K562 (cell line): ENCODE data around the gene PSMB10. TPM values are rescaled to one million over a fixed set of nuclear protein-coding genes. Genes with fewer than 3 reads are reported as not detected.

Experiments used
- ATAC-seq: fragments of 200-7000 bp; cut with Tn5 transposase; 3 replicates; pipeline ENCODE4 v1.9.1; 2020; ENCODE audit warnings: moderate library complexity
- BruUV-seq: library from RNA; stranded (reverse); fragments of 400-500 nt; replicated peaks from 2 replicates; lab custom pipeline; 2021; lab: Mats Ljungman, UMichigan
- CTCF ChIA-PET: fragments of 300-600 bp; formaldehyde crosslinking; extraction: SDS; loops from one replicate; lab custom pipeline; 2021; ENCODE audit warnings: low intra/inter-chr PET ratio; lab: Yijun Ruan, JAX
- POLR2A ChIA-PET: fragments of 300-600, 350-650 bp; sonication (Branson Sonifier 250); formaldehyde crosslinking; extraction: SDS; loops from one replicate; lab custom pipeline; 2021; ENCODE audit warnings: antibody characterized with exemption, inconsistent platforms; lab: Yijun Ruan, JAX
- DNase-seq, 4 experiments: peaks; one replicate each; pipeline versions ENCODE4 v3.0.0 to v3.0.0-alpha.2; 2011 to 2018; ENCODE audit warnings: low spot score in 3 of 4, mixed read lengths in 3 of 4; ENCODE audit errors: extremely low read depth in 1 of 4
- FAIRE-seq: peaks from 2 replicates; lab custom pipeline; 2011; peaks lifted over from hg19 to GRCh38; lab: Jason Lieb, UNC
- H2AFZ ChIP-seq: 2 replicates; pipeline ENCODE4 v1.6.0; 2011; ENCODE audit warnings: low read depth, low read length, control low read depth, inconsistent platforms
- H3K27ac ChIP-seq: fragments of 200-600 bp; 3 replicates; pipeline ENCODE4 v1.8.0; 2011; ENCODE audit warnings: low read depth, mild to moderate bottlenecking, control low read depth, inconsistent platforms, low read length, moderate library complexity, mixed read lengths; ENCODE audit errors: extremely low read depth
- H3K27me3 ChIP-seq, 2 experiments: fragments of 300-600 bp in 1 of 2; 2 replicates in 1 of 2; 3 replicates in 1 of 2; pipeline versions ENCODE4 v1.6.0 to v1.8.0; 2011; ENCODE audit warnings: inconsistent platforms in 2 of 2, low read length in 2 of 2, mild to moderate bottlenecking in 1 of 2, mixed read lengths in 1 of 2, moderate library complexity in 1 of 2; ENCODE audit not compliant: control insufficient read depth in 2 of 2, insufficient read depth in 2 of 2
- H3K36me3 ChIP-seq: fragments of 300-600 bp; 3 replicates; pipeline ENCODE4 v1.8.0; 2011; ENCODE audit warnings: mild to moderate bottlenecking, low read length, inconsistent platforms; ENCODE audit not compliant: control insufficient read depth, insufficient read depth
- H3K4me1 ChIP-seq, 2 experiments: fragments of 200-600 bp in 1 of 2; replicated peaks in 1 of 2; 2 replicates in 1 of 2; 3 replicates in 1 of 2; pipeline versions ENCODE4 v1.5.1 to v1.8.0; 2011; ENCODE audit warnings: inconsistent platforms in 2 of 2, low read length in 2 of 2, mild to moderate bottlenecking in 1 of 2, mixed read lengths in 1 of 2, moderate library complexity in 1 of 2; ENCODE audit not compliant: control insufficient read depth in 2 of 2, insufficient read depth in 2 of 2
- H3K4me2 ChIP-seq: 2 replicates; pipeline ENCODE4 v1.6.1; 2011; ENCODE audit warnings: low read length, control low read depth, inconsistent platforms, mixed read lengths; ENCODE audit not compliant: insufficient read depth
- H3K4me3 ChIP-seq: fragments of 200-600 bp; sonication (generic), shearing (Covaris generic); 2 replicates; pipeline ENCODE4 v1.5.1; 2016; ENCODE audit warnings: control low read depth, inconsistent platforms
- H3K79me2 ChIP-seq: fragments of 200-600 bp; 3 replicates; pipeline ENCODE4 v1.8.0; 2011; ENCODE audit warnings: low read length, inconsistent platforms; ENCODE audit not compliant: control insufficient read depth, insufficient read depth
- H3K9ac ChIP-seq, 2 experiments: 2 replicates each; pipeline versions ENCODE4 v1.6.0 to v1.6.1; 2011; ENCODE audit warnings: low read depth in 2 of 2, low read length in 2 of 2, control low read depth in 1 of 2, inconsistent platforms in 1 of 2, mild to moderate bottlenecking in 1 of 2, mixed read lengths in 1 of 2; ENCODE audit not compliant: insufficient read depth in 1 of 2
- H3K9me1 ChIP-seq: one replicate; pipeline ENCODE4 v1.6.0; 2011; ENCODE audit warnings: inconsistent platforms, mild to moderate bottlenecking, low read length, moderate library complexity; ENCODE audit not compliant: control insufficient read depth, insufficient read depth
- H3K9me3 ChIP-seq: replicated peaks from 2 replicates; pipeline ENCODE4 v1.5.1; 2011; ENCODE audit warnings: low read depth, low read length, inconsistent platforms; ENCODE audit not compliant: control insufficient read depth, insufficient read depth
- H4K20me1 ChIP-seq: replicated peaks from 2 replicates; pipeline ENCODE4 v1.6.1; 2011; ENCODE audit warnings: low read length, inconsistent platforms, mixed read lengths; ENCODE audit not compliant: control insufficient read depth, insufficient read depth
- E2F3 ChIP-seq: fragments of 250-450 bp; sonication (Bioruptor Pico); IDR thresholded peaks from 2 replicates; pipeline ENCODE4 v1.4.0; 2020; ENCODE audit warnings: mild to moderate bottlenecking
- ESRRB ChIP-seq: fragments of 250-450 bp; sonication (Bioruptor Pico); IDR thresholded peaks from 2 replicates; pipeline ENCODE4 v1.5.0; 2020; ENCODE audit warnings: mild to moderate bottlenecking, moderate library complexity, borderline replicate concordance
- FOXJ3 ChIP-seq: sonication (generic); formaldehyde crosslinking; IDR thresholded peaks from 2 replicates; pipeline ENCODE4 v1.4.0; 2020; ENCODE audit warnings: mild to moderate bottlenecking, missing genetic modification reagents
- HSF4 ChIP-seq: fragments of 250-450 bp; sonication (Bioruptor Pico); IDR thresholded peaks from 2 replicates; pipeline ENCODE4 v2.1.2; 2022; ENCODE audit warnings: mild to moderate bottlenecking, moderate library complexity, borderline replicate concordance
- POLR2AphosphoS2 ChIP-seq: IDR thresholded peaks from 2 replicates; pipeline ENCODE4 v1.6.1; 2012; ENCODE audit warnings: low read length, improper control_type of control experiment
- POLR2H ChIP-seq: IDR thresholded peaks from 2 replicates; pipeline ENCODE4 v1.6.1; 2016; ENCODE audit warnings: missing genetic modification characterization, low read depth, mild to moderate bottlenecking, control low read depth, missing compliant biosample characterization, moderate library complexity
- RHOXF2B ChIP-seq: fragments of 250-450 bp; sonication (Bioruptor Pico); conservative IDR thresholded peaks from 2 replicates; pipeline ENCODE4 v1.5.1; 2021
- SIX5 ChIP-seq, 2 experiments: IDR thresholded peaks; 2 replicates each; pipeline ENCODE4 v1.6.1; 2011; ENCODE audit warnings: low read length in 2 of 2, borderline replicate concordance in 1 of 2, low read depth in 1 of 2, mild to moderate bottlenecking in 1 of 2, moderate library complexity in 1 of 2; ENCODE audit not compliant: insufficient read depth in 1 of 2
- SOX6 ChIP-seq: fragments of 450-650 bp; IDR thresholded peaks from 2 replicates; pipeline ENCODE4 v1.6.1; 2014; ENCODE audit warnings: mild to moderate bottlenecking
- TCF7L2 ChIP-seq: fragments of 150-350 bp; IDR thresholded peaks from 2 replicates; pipeline ENCODE4 v1.6.1; 2016; ENCODE audit warnings: low read depth, mild to moderate bottlenecking, low read length, moderate library complexity
- ZBTB8A ChIP-seq: fragments of 450-650 bp; IDR thresholded peaks from 2 replicates; pipeline ENCODE4 v1.6.1; 2018; ENCODE audit warnings: mild to moderate bottlenecking, moderate library complexity; ENCODE audit not compliant: partially characterized antibody
- WGBS: fragments of 100-300 bp; shearing (Covaris generic); methylation state at CpG from one replicate; pipeline ENCODE4 v1.1.6; 2016; ENCODE audit warnings: low coverage, mixed read lengths; ENCODE audit not compliant: insufficient coverage; ENCODE audit errors: missing lambda C conversion rate; 5-methylcytosine and 5-hydroxymethylcytosine counted together
- in situ Hi-C: fragments of 300-500 bp; cut with MboI; formaldehyde crosslinking; loops from 4 replicates; pipeline ENCODE4 v1.15.0; 2018; ENCODE audit warnings: inconsistent platforms, mixed read lengths
- intact Hi-C: fragments of 100-400 bp; cut with micrococcal nuclease; formaldehyde crosslinking; loops from 2 replicates; pipeline ENCODE4 v1.14.2; 2022
- polyA plus RNA-seq, 8 experiments: library from polyadenylated mRNA; depleted of rRNA in 4 of 8; stranded (reverse) in 5 of 8; unstranded in 3 of 8; fragments of >200 nt; fragmentation: Nextera tagmentation in 2 of 8; fragmentation: Illumina TruSeq in 1 of 8; extraction: Ambion mirVana in 2 of 8; extraction: Trizol in 1 of 8; gene quantifications; 2 replicates each; pipeline versions ENCODE4 v1.2.1 to v1.2.3, GENCODE V29; 2011 to 2014; ENCODE audit warnings: inconsistent platforms in 1 of 8, missing spikeins in 1 of 8
- total RNA-seq, 7 experiments: library from RNA; depleted of rRNA in 6 of 7; stranded (reverse); fragments of >200 nt in 6 of 7; fragmentation: Illumina TruSeq in 2 of 7; extraction: Trizol in 2 of 7; gene quantifications; 2 replicates each; pipeline versions ENCODE4 v1.2.1 to v1.2.3, GENCODE V29; 2011 to 2021; ENCODE audit warnings: low replicate concordance in 1 of 7
- TF ChIP-seq, protein P1 (sequence below): fragments of 450-650 bp; conservative IDR thresholded peaks from 2 replicates; pipeline ENCODE4 v1.6.1; 2016; ENCODE audit warnings: missing genetic modification characterization, low read depth, mild to moderate bottlenecking, control low read depth, missing compliant biosample characterization
- TF ChIP-seq, protein P2 (sequence below): sonication (generic); formaldehyde crosslinking; IDR thresholded peaks from 2 replicates; pipeline ENCODE4 v1.8.0; 2022; ENCODE audit warnings: mild to moderate bottlenecking, missing genetic modification reagents

PSMB10 gene
- total and polyA plus RNA-seq, 9 of the 15 experiments (the other 6 are each of a cell fraction or from before 2014, with no cell fraction given), result 11.7 to 105 (median 51.0) TPM

DNA sequence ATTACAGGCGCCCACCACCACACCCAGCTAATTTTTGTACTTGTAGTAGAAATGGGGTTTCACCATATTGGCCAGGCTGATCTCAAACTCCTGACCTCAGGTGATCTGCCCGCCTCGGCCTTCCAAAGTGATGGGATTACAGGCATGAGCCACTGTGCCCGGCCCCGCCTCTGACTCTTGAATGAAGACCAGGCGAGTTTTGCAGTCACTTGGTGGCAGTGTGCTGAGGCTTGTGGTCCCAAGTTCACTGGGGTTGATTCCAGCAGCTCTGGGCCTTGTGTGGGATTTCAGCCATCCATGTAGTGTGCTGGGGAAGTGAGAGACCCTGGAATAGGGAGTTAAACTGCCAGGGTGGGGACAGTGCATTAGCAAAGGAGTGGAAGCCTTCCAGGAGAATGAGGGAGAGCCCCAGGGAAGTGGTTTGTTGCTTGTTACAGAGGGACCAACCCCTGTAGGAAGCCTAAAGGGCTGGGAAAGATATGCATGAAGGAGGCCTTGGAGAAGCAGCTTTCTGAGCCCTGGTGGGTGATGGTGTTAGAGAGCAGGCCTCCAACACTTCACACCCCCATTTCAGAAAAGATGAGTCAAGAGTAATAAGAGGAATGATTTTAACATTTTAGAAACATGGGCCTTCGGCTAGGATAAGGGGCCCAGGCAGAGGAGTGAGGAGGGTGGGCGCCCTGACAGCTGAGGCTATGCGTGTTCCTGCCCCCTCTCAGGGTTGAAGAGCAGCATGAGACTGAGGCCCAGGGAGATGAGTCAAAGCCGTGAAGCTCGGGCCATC lies 29.1 kb downstream of the PSMB10 start (continued):
- TF ChIP-seq HSF4 (CRISPR knock-in tag), result no peak
- TF ChIP-seq, protein P1, sequence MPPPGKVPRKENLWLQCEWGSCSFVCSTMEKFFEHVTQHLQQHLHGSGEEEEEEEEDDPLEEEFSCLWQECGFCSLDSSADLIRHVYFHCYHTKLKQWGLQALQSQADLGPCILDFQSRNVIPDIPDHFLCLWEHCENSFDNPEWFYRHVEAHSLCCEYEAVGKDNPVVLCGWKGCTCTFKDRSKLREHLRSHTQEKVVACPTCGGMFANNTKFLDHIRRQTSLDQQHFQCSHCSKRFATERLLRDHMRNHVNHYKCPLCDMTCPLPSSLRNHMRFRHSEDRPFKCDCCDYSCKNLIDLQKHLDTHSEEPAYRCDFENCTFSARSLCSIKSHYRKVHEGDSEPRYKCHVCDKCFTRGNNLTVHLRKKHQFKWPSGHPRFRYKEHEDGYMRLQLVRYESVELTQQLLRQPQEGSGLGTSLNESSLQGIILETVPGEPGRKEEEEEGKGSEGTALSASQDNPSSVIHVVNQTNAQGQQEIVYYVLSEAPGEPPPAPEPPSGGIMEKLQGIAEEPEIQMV (tag), result no peak
- TF ChIP-seq RHOXF2B (CRISPR knock-in tag), result no peak

DNA sequence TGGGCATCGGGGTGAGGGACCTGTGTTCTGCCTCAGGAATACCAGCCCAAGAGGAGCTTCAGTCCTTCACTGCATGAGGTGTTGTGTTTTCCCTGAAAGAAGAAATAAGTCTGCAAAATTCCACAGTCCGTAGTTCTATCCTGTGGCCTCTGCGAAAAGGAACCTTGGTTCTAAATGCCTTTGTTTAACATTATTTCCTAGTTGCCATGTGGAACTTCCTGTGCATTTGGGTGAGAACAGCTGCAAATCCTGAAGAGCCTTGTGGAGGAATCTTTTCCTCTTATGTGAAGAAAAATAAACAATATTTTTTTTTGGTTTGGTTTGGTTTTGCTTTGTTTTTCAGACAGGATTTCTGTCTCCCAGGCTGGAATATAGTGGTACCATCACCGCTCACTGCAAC lies 33.8 kb downstream of the PSMB10 start:
- CTCF ChIA-PET, result no interaction called here
- ATAC-seq (no peak), DNase-seq (no peak), FAIRE-seq (no peak)
- Histone ChIP-seq H3K27ac (no peak overlapping the region), H3K4me2 (no peak overlapping the region), H3K4me1 (no peaks in the 10 kb centered on the region), H2AFZ (no peak overlapping the region), H3K4me3 (no peak overlapping the region), H3K9ac (no peak overlapping the region), H3K36me3 (peaks cover 8% of the 10 kb centered on the region; the same call in 2 of the 3 replicates), H3K79me2 (peaks cover 17% of the 10 kb centered on the region), H3K9me1 (no peaks in the 10 kb centered on the region), H3K9me3 (no peaks in the 10 kb centered on the region), H4K20me1 (peaks cover 2% of the 10 kb centered on the region; the same call in 1 of the 2 replicates), H3K27me3 (no peaks in the 10 kb centered on the region)
- in situ Hi-C loops (no loop called here), intact Hi-C loops (no loop called here)
- 95% methylated on average over 4 of the region's 4 CpGs for WGBS
- BruUV-seq, result no TSS peak
- TF ChIP-seq POLR2H (tag) (no peak), ZBTB8A (no peak), FOXJ3 (no peak), SOX6 (no peak), E2F3 (CRISPR knock-in tag) (no peak), ESRRB (CRISPR knock-in tag) (no peak), SIX5 (IDR thresholded peaks at IDR 0.05; ENCODE audit: borderline replicate concordance in 1 of 2, insufficient read depth in 1 of 2, low read depth in 1 of 2, low read length in 2 of 2) (no peak), POLR2AphosphoS2 (no peak), TCF7L2 (no peak)
- TF ChIP-seq, protein P2, sequence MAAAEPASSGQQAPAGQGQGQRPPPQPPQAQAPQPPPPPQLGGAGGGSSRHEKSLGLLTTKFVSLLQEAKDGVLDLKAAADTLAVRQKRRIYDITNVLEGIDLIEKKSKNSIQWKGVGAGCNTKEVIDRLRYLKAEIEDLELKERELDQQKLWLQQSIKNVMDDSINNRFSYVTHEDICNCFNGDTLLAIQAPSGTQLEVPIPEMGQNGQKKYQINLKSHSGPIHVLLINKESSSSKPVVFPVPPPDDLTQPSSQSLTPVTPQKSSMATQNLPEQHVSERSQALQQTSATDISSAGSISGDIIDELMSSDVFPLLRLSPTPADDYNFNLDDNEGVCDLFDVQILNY (CRISPR knock-in tag), result no peak
- POLR2A ChIA-PET, result interaction anchor here (1.6 to 2.1 kb wide), 2 partner anchors 12 to 15 kb away, joined by 6 to 8 read pairs; no protein-coding TSS in a partner anchor
